Activated CD4-positive, alpha-beta T cell treated with anti-CD3 and anti-CD28 coated beads, Interleukin-2, amount 50 U/mL, for 1 hour (primary cell): ENCODE results near the gene FOXL1.
"Not testable (repeated sequence)": the region's sequence is repeated elsewhere in the genome, so short reads cannot be mapped to it uniquely, and the experiment has no call there.

Experiments
- DNase-seq: peaks from one replicate; pipeline ENCODE4 v3.0.0-alpha.2; 2020

The FOXL1 gene

GRCh38 chr16:86581458-86581857, 3.1 kb downstream of the FOXL1 start:
- DNase-seq: no peak

GRCh38 chr16:86584071-86584685, 5.8 kb downstream of the FOXL1 start:
- no peak for DNase-seq

GRCh38 chr16:86584726-86585721, 6.7 kb downstream of the FOXL1 start:
- DNase-seq: no peak

- DNase-seq: no peak
Measured at GRCh38 chr16:86585821-86586611, 7.7 kb downstream of the FOXL1 start.

GRCh38 chr16:86587487-86587886, 9.1 kb downstream of the FOXL1 start:
- DNase-seq: no peak

GRCh38 chr16:86587955-86588354, 9.6 kb downstream of the FOXL1 start:
- not testable (repeated sequence) for DNase-seq

GRCh38 chr16:86590501-86591144, 12.3 kb downstream of the FOXL1 start:
- no peak for DNase-seq

- no peak for DNase-seq
Measured at GRCh38 chr16:86591270-86591669, 12.9 kb downstream of the FOXL1 start.

GRCh38 chr16:86593913-86594620, 15.7 kb downstream of the FOXL1 start:
- no peak for DNase-seq

- no peak for DNase-seq
Measured at GRCh38 chr16:86594721-86595120, 16.4 kb downstream of the FOXL1 start.

GRCh38 chr16:86595983-86596605, 17.7 kb downstream of the FOXL1 start:
- no peak for DNase-seq

GRCh38 chr16:86597126-86597879, 19.0 kb downstream of the FOXL1 start:
- no peak for DNase-seq

- no peak for DNase-seq
Measured at GRCh38 chr16:86597880-86598606, 19.7 kb downstream of the FOXL1 start.

GRCh38 chr16:86598607-86599565, 20.5 kb downstream of the FOXL1 start:
- DNase-seq: no peak

GRCh38 chr16:86601356-86601755, 23.0 kb downstream of the FOXL1 start:
- no peak for DNase-seq

- no peak for DNase-seq
Measured at GRCh38 chr16:86602521-86602920, 24.2 kb downstream of the FOXL1 start.

- DNase-seq: peak; percentile 25
Measured at GRCh38 chr16:86604436-86605193, 26.3 kb downstream of the FOXL1 start.

GRCh38 chr16:86605950-86606349, 27.6 kb downstream of the FOXL1 start:
- DNase-seq: no peak
